Right lobe of liver (tissue), 6 donors: ENCODE results near the gene SLC6A8. TPM values are rescaled to one million over a fixed set of nuclear protein-coding genes. Genes with fewer than 3 reads are reported as not detected.

Experiments used
- ATAC-seq, 4 donors: fragments of 200-7000 bp; cut with Tn5 transposase; one replicate each; pipeline ENCODE4 v1.9.1; 2020; ENCODE audit warnings: mild to moderate bottlenecking in 4 of 4, moderate library complexity in 4 of 4
- DNase-seq, 3 donors: peaks; one replicate each; pipeline ENCODE4 v3.0.0-alpha.2; 2020
- H3K27ac ChIP-seq, 3 donors: fragments of 200-600 bp; one replicate each; pipeline ENCODE4 v1.8.0; 2022
- H3K27me3 ChIP-seq, 2 donors: fragments of 200-600 bp; one replicate each; pipeline ENCODE4 v1.8.0; 2022
- H3K36me3 ChIP-seq, 4 donors: fragments of 200-600 bp; sonication (generic) in 1 of 4; one replicate each; pipeline versions ENCODE4 v1.5.1 to v1.8.0; 2017 to 2022; ENCODE audit warnings: control low read depth in 1 of 4
- H3K4me1 ChIP-seq, 4 donors: fragments of 200-600 bp; sonication (generic) in 1 of 4; one replicate each; pipeline versions ENCODE4 v1.5.1 to v1.8.0; 2017 to 2022; ENCODE audit warnings: control low read depth in 1 of 4
- H3K4me3 ChIP-seq, 3 donors: fragments of 200-600 bp; one replicate each; pipeline ENCODE4 v1.8.0; 2022
- H3K9me3 ChIP-seq, 4 donors: fragments of 200-600 bp; sonication (generic) in 1 of 4; one replicate each; pipeline versions ENCODE4 v1.5.1 to v1.8.0; 2017 to 2022; ENCODE audit warnings: control low read depth in 1 of 4
- CTCF ChIP-seq, 4 donors: fragments of 200-600 bp in 3 of 4; fragments of 450-650 bp in 1 of 4; IDR thresholded peaks; one replicate each; pipeline versions ENCODE4 v1.5.1 to v1.8.0; 2016 to 2022; ENCODE audit warnings: antibody characterized with exemption in 4 of 4, mild to moderate bottlenecking in 2 of 4
- POLR2A ChIP-seq: fragments of 450-650 bp; IDR thresholded peaks from one replicate; pipeline ENCODE4 v1.6.1; 2017; ENCODE audit warnings: antibody characterized with exemption, mild to moderate bottlenecking
- WGBS: methylation state at CpG from one replicate; pipeline ENCODE4 v1.1.6; 2018; ENCODE audit warnings: low coverage, low lambda C conversion rate; ENCODE audit not compliant: insufficient coverage; ENCODE audit errors: missing lambda C conversion rate; 5-methylcytosine and 5-hydroxymethylcytosine counted together
- intact Hi-C, 2 donors: fragments of 100-400 bp; cut with DNase I; formaldehyde crosslinking; loops; one replicate each; pipeline versions ENCODE4 v1.11.2 to v1.14.1; 2022
- total RNA-seq, 6 experiments: library from RNA; depleted of rRNA in 2 of 6; stranded (reverse); fragments of >200 nt in 2 of 6; fragmentation: NEBNext Ultra II Directional in 3 of 6; extraction: Animal tissue kit (Norgen Biotek cat#: 25700) in 3 of 6; gene quantifications; one replicate each; pipeline versions ENCODE4 v1.1.0 to v1.2.4, GENCODE V29; 2016 to 2023
- donor health status: DM: no; HTN: yes; CAD: no.
- donor health status: DM: no; HTN: no; CAD: no.
- donor health status: DM: no; HTN: no; CAD: no.
- donor health status: DM: no; HTN: yes; CAD: no.
- donor health status: DM: no; HTN: yes; CAD: no.

SLC6A8 gene
- total RNA-seq, 6 experiments from 2014 or later: 1.6 to 9.2 (median 2.9) TPM

DNA sequence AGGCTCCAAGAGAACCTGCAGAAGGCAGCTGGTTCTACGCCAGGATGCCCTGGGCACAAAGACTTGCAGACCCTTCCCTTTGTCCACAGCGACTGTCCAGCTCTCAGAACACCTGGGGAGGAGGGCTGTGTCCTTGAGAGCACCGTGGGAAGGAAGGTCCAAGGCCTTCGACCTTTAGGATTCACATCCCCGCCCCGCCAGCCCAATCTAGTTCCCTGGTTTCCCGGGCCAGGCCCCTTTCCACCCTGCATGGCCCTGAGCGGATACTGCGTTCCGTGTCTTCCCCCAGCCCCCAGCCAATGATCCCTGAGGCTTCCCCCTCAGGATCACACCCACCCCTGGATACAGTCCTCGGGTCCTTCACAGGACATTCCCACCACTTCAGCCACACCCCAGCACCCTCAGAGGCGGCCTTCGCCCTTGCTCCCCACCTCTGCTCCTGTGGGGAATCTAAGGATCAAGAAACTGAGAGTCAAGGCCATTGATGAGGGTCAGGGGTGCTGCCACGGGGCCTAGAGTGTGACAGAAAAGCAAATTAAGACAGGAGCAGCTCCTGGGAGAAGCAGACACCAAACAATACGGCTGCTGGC is 46.0 kb downstream of the SLC6A8 start:
- TF ChIP-seq POLR2A (no peak), CTCF (IDR thresholded peaks at IDR 0.05) (no peak)
- H3K4me1 ChIP-seq: no peaks in the 10 kb centered on the region
- no peak for DNase-seq
- 57% methylated on average over 2 of the region's 15 CpGs for WGBS
- H3K9me3 ChIP-seq: no peaks in the 10 kb centered on the region
- intact Hi-C loops: no loop called here
- no peak for ATAC-seq
- no peak overlapping the region for H3K27ac ChIP-seq
- peaks cover 0 to 7% (median 0%) of the 10 kb centered on the region in 4 donors for H3K36me3 ChIP-seq
- H3K27me3 ChIP-seq: no peaks in the 10 kb centered on the region
- no peak overlapping the region for H3K4me3 ChIP-seq

GRCh38 chrX:153734871-153735270 is 47.1 kb downstream of the SLC6A8 start:
- no peak overlapping the region for H3K27ac ChIP-seq
- H3K9me3 ChIP-seq: no peaks in the 10 kb centered on the region
- intact Hi-C loops: no loop called here
- no peak for TF ChIP-seq CTCF (IDR thresholded peaks at IDR 0.05)
- TF ChIP-seq POLR2A: no peak
- ATAC-seq (no peak), DNase-seq (no peak)
- WGBS: 72% methylated on average over 2 of the region's 2 CpGs
- H3K27me3 ChIP-seq: no peaks in the 10 kb centered on the region
- no peak overlapping the region for H3K4me3 ChIP-seq
- H3K4me1 ChIP-seq: no peaks in the 10 kb centered on the region
- H3K36me3 ChIP-seq: peaks cover 0 to 7% (median 0%) of the 10 kb centered on the region in 4 donors

- DNase-seq (no peak), ATAC-seq (no peak)
- H3K27ac ChIP-seq: no peak overlapping the region
- no peak for TF ChIP-seq CTCF (IDR thresholded peaks at IDR 0.05)
- H3K4me3 ChIP-seq: no peak overlapping the region
- 78% methylated on average over 8 of the region's 9 CpGs for WGBS
- H3K9me3 ChIP-seq: no peaks in the 10 kb centered on the region
- intact Hi-C loops: no loop called here
- H3K4me1 ChIP-seq: no peaks in the 10 kb centered on the region
- H3K27me3 ChIP-seq: no peaks in the 10 kb centered on the region
- peaks cover 0 to 7% (median 0%) of the 10 kb centered on the region in 4 donors for H3K36me3 ChIP-seq
Observed at GRCh38 chrX:153735274-153735673, 47.5 kb downstream of the SLC6A8 start.

DNA sequence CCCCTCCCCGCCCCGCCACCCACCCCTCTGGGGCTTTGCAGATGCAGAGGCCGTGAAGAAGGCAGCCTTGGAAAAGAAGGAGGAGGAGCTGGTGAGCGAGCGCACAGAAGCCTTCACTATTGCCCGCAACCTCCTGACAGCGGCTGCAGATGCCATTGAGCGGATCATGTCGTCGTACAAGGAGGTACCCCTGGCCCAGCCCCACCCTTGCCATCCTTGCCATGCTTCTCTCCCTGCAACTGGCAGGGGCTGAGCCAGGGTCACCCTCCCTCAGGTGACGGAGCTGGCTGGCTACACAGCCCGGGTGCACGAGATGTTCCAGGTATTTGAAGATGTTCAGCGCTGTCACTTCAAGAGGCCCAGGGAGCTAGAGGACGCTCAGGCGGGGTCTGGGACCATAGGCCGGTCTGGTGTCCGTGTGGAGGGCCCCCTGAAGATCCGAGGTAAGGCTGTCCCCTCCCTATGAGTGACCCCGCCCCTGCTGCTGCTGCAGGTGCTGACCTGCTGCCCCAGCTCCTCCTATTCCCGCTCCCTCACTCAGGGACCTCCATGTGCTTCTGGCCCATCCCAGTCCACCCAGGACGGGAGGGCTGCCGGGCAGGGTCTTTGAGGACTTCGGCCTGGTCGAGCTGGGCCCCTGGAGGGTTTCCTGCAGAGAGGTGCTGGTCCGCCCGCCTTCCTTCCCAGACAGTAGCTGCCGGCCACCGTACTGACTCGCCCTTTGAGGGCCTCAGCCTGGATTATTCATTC is 48.5 kb downstream of the SLC6A8 start:
- intact Hi-C loops: no loop called here
- Histone ChIP-seq H3K27ac (no peak overlapping the region), H3K27me3 (no peaks in the 10 kb centered on the region), H3K36me3 (peaks cover 0 to 7% (median 0%) of the 10 kb centered on the region in 4 donors), H3K4me3 (no peak overlapping the region), H3K9me3 (no peaks in the 10 kb centered on the region), H3K4me1 (no peaks in the 10 kb centered on the region)
- WGBS: 82% methylated on average over 12 of the region's 30 CpGs
- no peak for TF ChIP-seq POLR2A
- no peak for TF ChIP-seq CTCF (IDR thresholded peaks at IDR 0.05)
- DNase-seq: no peak
- ATAC-seq: no peak
